K562 (cell line): Measurements from ENCODE around the gene TMEM114. TPM values are rescaled to one million over a fixed set of nuclear protein-coding genes. Genes with fewer than 3 reads are reported as not detected.

Experiments
- ATAC-seq: fragments of 200-7000 bp; cut with Tn5 transposase; 3 replicates; pipeline ENCODE4 v1.9.1; 2020; ENCODE audit warnings: moderate library complexity
- BruUV-seq: library from RNA; stranded (reverse); fragments of 400-500 nt; replicated peaks from 2 replicates; lab custom pipeline; 2021; lab: Mats Ljungman, UMichigan
- CTCF ChIA-PET: fragments of 300-600 bp; formaldehyde crosslinking; extraction: SDS; loops from one replicate; lab custom pipeline; 2021; ENCODE audit warnings: low intra/inter-chr PET ratio; lab: Yijun Ruan, JAX
- POLR2A ChIA-PET: fragments of 300-600, 350-650 bp; sonication (Branson Sonifier 250); formaldehyde crosslinking; extraction: SDS; loops from one replicate; lab custom pipeline; 2021; ENCODE audit warnings: antibody characterized with exemption, inconsistent platforms; lab: Yijun Ruan, JAX
- DNase-seq, 4 experiments: peaks; one replicate each; pipeline versions ENCODE4 v3.0.0 to v3.0.0-alpha.2; 2011 to 2018; ENCODE audit warnings: low spot score in 3 of 4, mixed read lengths in 3 of 4; ENCODE audit errors: extremely low read depth in 1 of 4
- FAIRE-seq: peaks from 2 replicates; lab custom pipeline; 2011; peaks lifted over from hg19 to GRCh38; lab: Jason Lieb, UNC
- H2AFZ ChIP-seq: 2 replicates; pipeline ENCODE4 v1.6.0; 2011; ENCODE audit warnings: low read depth, low read length, control low read depth, inconsistent platforms
- H3K27ac ChIP-seq: fragments of 200-600 bp; 3 replicates; pipeline ENCODE4 v1.8.0; 2011; ENCODE audit warnings: low read depth, mild to moderate bottlenecking, control low read depth, inconsistent platforms, low read length, moderate library complexity, mixed read lengths; ENCODE audit errors: extremely low read depth
- H3K27me3 ChIP-seq, 2 experiments: fragments of 300-600 bp in 1 of 2; 2 replicates in 1 of 2; 3 replicates in 1 of 2; pipeline versions ENCODE4 v1.6.0 to v1.8.0; 2011; ENCODE audit warnings: inconsistent platforms in 2 of 2, low read length in 2 of 2, mild to moderate bottlenecking in 1 of 2, mixed read lengths in 1 of 2, moderate library complexity in 1 of 2; ENCODE audit not compliant: control insufficient read depth in 2 of 2, insufficient read depth in 2 of 2
- H3K36me3 ChIP-seq: fragments of 300-600 bp; 3 replicates; pipeline ENCODE4 v1.8.0; 2011; ENCODE audit warnings: mild to moderate bottlenecking, low read length, inconsistent platforms; ENCODE audit not compliant: control insufficient read depth, insufficient read depth
- H3K4me1 ChIP-seq, 2 experiments: fragments of 200-600 bp in 1 of 2; replicated peaks in 1 of 2; 2 replicates in 1 of 2; 3 replicates in 1 of 2; pipeline versions ENCODE4 v1.5.1 to v1.8.0; 2011; ENCODE audit warnings: inconsistent platforms in 2 of 2, low read length in 2 of 2, mild to moderate bottlenecking in 1 of 2, mixed read lengths in 1 of 2, moderate library complexity in 1 of 2; ENCODE audit not compliant: control insufficient read depth in 2 of 2, insufficient read depth in 2 of 2
- H3K4me2 ChIP-seq: 2 replicates; pipeline ENCODE4 v1.6.1; 2011; ENCODE audit warnings: low read length, control low read depth, inconsistent platforms, mixed read lengths; ENCODE audit not compliant: insufficient read depth
- H3K4me3 ChIP-seq: fragments of 200-600 bp; sonication (generic), shearing (Covaris generic); 2 replicates; pipeline ENCODE4 v1.5.1; 2016; ENCODE audit warnings: control low read depth, inconsistent platforms
- H3K79me2 ChIP-seq: fragments of 200-600 bp; 3 replicates; pipeline ENCODE4 v1.8.0; 2011; ENCODE audit warnings: low read length, inconsistent platforms; ENCODE audit not compliant: control insufficient read depth, insufficient read depth
- H3K9ac ChIP-seq, 2 experiments: 2 replicates each; pipeline versions ENCODE4 v1.6.0 to v1.6.1; 2011; ENCODE audit warnings: low read depth in 2 of 2, low read length in 2 of 2, control low read depth in 1 of 2, inconsistent platforms in 1 of 2, mild to moderate bottlenecking in 1 of 2, mixed read lengths in 1 of 2; ENCODE audit not compliant: insufficient read depth in 1 of 2
- H3K9me1 ChIP-seq: one replicate; pipeline ENCODE4 v1.6.0; 2011; ENCODE audit warnings: inconsistent platforms, mild to moderate bottlenecking, low read length, moderate library complexity; ENCODE audit not compliant: control insufficient read depth, insufficient read depth
- H3K9me3 ChIP-seq: replicated peaks from 2 replicates; pipeline ENCODE4 v1.5.1; 2011; ENCODE audit warnings: low read depth, low read length, inconsistent platforms; ENCODE audit not compliant: control insufficient read depth, insufficient read depth
- H4K20me1 ChIP-seq: replicated peaks from 2 replicates; pipeline ENCODE4 v1.6.1; 2011; ENCODE audit warnings: low read length, inconsistent platforms, mixed read lengths; ENCODE audit not compliant: control insufficient read depth, insufficient read depth
- BMI1 ChIP-seq: fragments of 150-350 bp; IDR thresholded peaks from 2 replicates; pipeline ENCODE4 v1.6.1; 2014; ENCODE audit warnings: low read length
- CBX8 ChIP-seq: fragments of 200-600 bp; sonication (generic); IDR thresholded peaks from 2 replicates; pipeline ENCODE4 v1.6.1; 2012; ENCODE audit warnings: borderline replicate concordance, mixed run types, low read depth, mild to moderate bottlenecking, moderate library complexity, mixed read lengths, low read length, control low read depth, inconsistent platforms; ENCODE audit not compliant: poor library complexity, severe bottlenecking; ENCODE audit errors: extremely low read depth
- ILF3 ChIP-seq: fragments of 450-650 bp; IDR thresholded peaks from 2 replicates; pipeline ENCODE4 v1.6.1; 2018; ENCODE audit warnings: antibody characterized with exemption, mild to moderate bottlenecking, moderate library complexity, borderline replicate concordance
- NELFE ChIP-seq: IDR thresholded peaks from 2 replicates; pipeline ENCODE4 v1.6.1; 2011; ENCODE audit warnings: mild to moderate bottlenecking; ENCODE audit not compliant: insufficient read depth, insufficient read length
- RBM15 ChIP-seq: fragments of 200-400 bp; formaldehyde crosslinking; IDR thresholded peaks from 2 replicates; pipeline ENCODE4 v1.6.1; 2018; ENCODE audit warnings: mild to moderate bottlenecking, low read length, moderate library complexity; ENCODE audit not compliant: insufficient read depth
- TAL1 ChIP-seq: fragments of 450-650 bp; IDR thresholded peaks from 2 replicates; pipeline ENCODE4 v1.6.1; 2016; ENCODE audit warnings: mild to moderate bottlenecking
- TOE1 ChIP-seq, 2 experiments: fragments of 450-650 bp in 1 of 2; sonication (generic) in 1 of 2; formaldehyde crosslinking in 1 of 2; IDR thresholded peaks; 2 replicates each; pipeline versions ENCODE4 v1.7.1 to v1.8.0; 2016 to 2022; ENCODE audit warnings: borderline replicate concordance in 2 of 2, mild to moderate bottlenecking in 2 of 2, antibody characterized with exemption in 1 of 2, inconsistent platforms in 1 of 2, low read depth in 1 of 2, missing genetic modification reagents in 1 of 2, moderate library complexity in 1 of 2
- XRCC4 ChIP-seq: IDR thresholded peaks from one replicate; pipeline ENCODE4 v1.6.1; 2011; ENCODE audit not compliant: insufficient read depth, insufficient read length; ENCODE audit errors: extremely low read depth
- ZBTB7A ChIP-seq: IDR thresholded peaks from 2 replicates; pipeline ENCODE4 v1.6.1; 2011; ENCODE audit warnings: low read depth, mild to moderate bottlenecking, low read length, moderate library complexity, borderline replicate concordance; ENCODE audit not compliant: control insufficient read depth
- ZNF133 ChIP-seq: fragments of 250-450 bp; sonication (Bioruptor Pico); IDR thresholded peaks from 2 replicates; pipeline ENCODE4 v1.4.0; 2020; ENCODE audit warnings: mild to moderate bottlenecking
- ZNF175 ChIP-seq: fragments of 200-800 bp; sonication (Bioruptor generic); IDR thresholded peaks from 2 replicates; pipeline ENCODE4 v1.6.1; 2016; ENCODE audit warnings: low read depth, mild to moderate bottlenecking, missing genetic modification characterization, missing compliant biosample characterization
- ZNF41 ChIP-seq: fragments of 250-450 bp; sonication (Bioruptor Pico); conservative IDR thresholded peaks from 2 replicates; pipeline ENCODE4 v1.4.0; 2020; ENCODE audit warnings: mild to moderate bottlenecking
- ZNF444 ChIP-seq: fragments of 250-450 bp; sonication (Bioruptor Pico); IDR thresholded peaks from 2 replicates; pipeline ENCODE4 v1.4.0; 2020; ENCODE audit warnings: mild to moderate bottlenecking, moderate library complexity
- WGBS: fragments of 100-300 bp; shearing (Covaris generic); methylation state at CpG from one replicate; pipeline ENCODE4 v1.1.6; 2016; ENCODE audit warnings: low coverage, mixed read lengths; ENCODE audit not compliant: insufficient coverage; ENCODE audit errors: missing lambda C conversion rate; 5-methylcytosine and 5-hydroxymethylcytosine counted together
- in situ Hi-C: fragments of 300-500 bp; cut with MboI; formaldehyde crosslinking; loops from 4 replicates; pipeline ENCODE4 v1.15.0; 2018; ENCODE audit warnings: inconsistent platforms, mixed read lengths
- intact Hi-C: fragments of 100-400 bp; cut with micrococcal nuclease; formaldehyde crosslinking; loops from 2 replicates; pipeline ENCODE4 v1.14.2; 2022
- polyA plus RNA-seq, 8 experiments: library from polyadenylated mRNA; depleted of rRNA in 4 of 8; stranded (reverse) in 5 of 8; unstranded in 3 of 8; fragments of >200 nt; fragmentation: Nextera tagmentation in 2 of 8; fragmentation: Illumina TruSeq in 1 of 8; extraction: Ambion mirVana in 2 of 8; extraction: Trizol in 1 of 8; gene quantifications; 2 replicates each; pipeline versions ENCODE4 v1.2.1 to v1.2.3, GENCODE V29; 2011 to 2014; ENCODE audit warnings: inconsistent platforms in 1 of 8, missing spikeins in 1 of 8
- total RNA-seq, 7 experiments: library from RNA; depleted of rRNA in 6 of 7; stranded (reverse); fragments of >200 nt in 6 of 7; fragmentation: Illumina TruSeq in 2 of 7; extraction: Trizol in 2 of 7; gene quantifications; 2 replicates each; pipeline versions ENCODE4 v1.2.1 to v1.2.3, GENCODE V29; 2011 to 2021; ENCODE audit warnings: low replicate concordance in 1 of 7

TMEM114 gene
- total and polyA plus RNA-seq, 9 of the 15 experiments (the other 6 are each of a cell fraction or from before 2014, with no cell fraction given): not detected

DNA sequence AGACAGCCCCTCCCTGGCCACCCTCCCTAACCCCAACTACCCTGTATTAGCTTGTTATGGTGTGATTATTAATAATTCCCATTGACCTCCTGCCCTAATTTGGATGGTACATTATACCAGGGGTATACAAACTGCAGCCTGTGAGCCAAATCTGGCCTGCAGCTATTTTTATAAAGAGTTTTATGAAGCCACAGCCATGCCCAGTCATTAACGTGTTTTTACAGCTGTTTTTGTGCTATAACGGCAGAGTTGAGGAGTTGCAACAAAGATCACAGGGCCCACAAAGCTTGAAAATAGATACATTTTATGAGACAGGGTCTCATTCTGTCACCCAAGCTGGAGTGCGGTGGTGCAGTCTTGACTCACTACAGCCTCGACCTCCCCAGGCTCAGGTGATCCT, 37.1 kb upstream of the TMEM114 start:
- CTCF ChIA-PET: no interaction called here
- no TSS peak for BruUV-seq

DNA sequence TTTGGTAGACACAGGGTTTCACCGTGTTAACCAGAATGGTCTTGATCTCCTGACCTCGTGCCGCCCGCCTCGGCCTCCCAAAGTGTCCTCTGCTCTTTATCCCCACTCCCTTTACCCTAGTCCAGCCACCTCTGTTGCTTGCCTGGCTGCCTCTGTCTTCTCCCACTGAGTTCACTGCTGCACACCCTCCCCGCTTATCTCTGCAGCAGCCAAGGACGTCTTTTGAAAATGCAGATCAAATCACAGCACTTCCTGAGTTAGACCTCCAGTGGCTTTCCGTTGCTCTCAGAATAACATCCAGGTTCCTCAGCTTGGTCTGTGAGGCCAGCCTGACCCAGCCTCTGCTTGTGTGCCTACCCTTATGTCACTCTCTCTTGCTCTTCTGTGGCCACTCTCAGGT, 36.6 kb upstream of the TMEM114 start:
- ATAC-seq (no peak), DNase-seq (no peak), FAIRE-seq (no peak)
- Histone ChIP-seq H3K9me3 (no peaks in the 10 kb centered on the region), H3K4me3 (no peak overlapping the region), H3K4me2 (no peak overlapping the region), H4K20me1 (0 out of 2 replicates have a peak, but pooled peaks cover 8% of the 10 kb centered on the region), H3K9ac (no peak overlapping the region; a peak in 1 of 4 replicates), H2AFZ (no peak overlapping the region), H3K27me3 (no peaks in the 10 kb centered on the region), H3K27ac (no peak overlapping the region), H3K9me1 (no peaks in the 10 kb centered on the region), H3K4me1 (peaks cover 0 to 6% of the 10 kb centered on the region in 2 experiments; a peak in 3 of 5 replicates), H3K36me3 (peaks cover 74% of the 10 kb centered on the region; the same call in 2 of the 3 replicates), H3K79me2 (peaks cover 25% of the 10 kb centered on the region)
- WGBS: 88% methylated on average over 7 of the region's 8 CpGs
- POLR2A ChIA-PET: no interaction called here
- no TSS peak for BruUV-seq
- intact Hi-C loops (no loop called here), in situ Hi-C loops (no loop called here)
- CTCF ChIA-PET: no interaction called here
- TF ChIP-seq ZNF41 (CRISPR knock-in tag) (no peak), BMI1 (no peak), ZNF444 (CRISPR knock-in tag) (no peak), CBX8 (no peak), ILF3 (no peak), ZNF133 (no peak), XRCC4 (no peak), RBM15 (no peak), ZBTB7A (no peak), TAL1 (no peak)

More for the DNA sequence above, 37.1 kb upstream of the TMEM114 start:
- Histone ChIP-seq H3K4me3 (no peak overlapping the region), H3K4me1 (peaks cover 0 to 6% of the 10 kb centered on the region in 2 experiments; a peak in 3 of 5 replicates), H3K36me3 (peaks cover 79% of the 10 kb centered on the region; the same call in 2 of the 3 replicates), H2AFZ (no peak overlapping the region), H3K79me2 (peaks cover 20% of the 10 kb centered on the region), H3K9me1 (no peaks in the 10 kb centered on the region), H3K27me3 (no peaks in the 10 kb centered on the region), H3K4me2 (no peak overlapping the region), H3K9me3 (no peaks in the 10 kb centered on the region), H3K27ac (no peak overlapping the region), H3K9ac (no peak overlapping the region), H4K20me1 (0 out of 2 replicates have a peak, but pooled peaks cover 8% of the 10 kb centered on the region)
- ATAC-seq (no peak), FAIRE-seq (no peak), DNase-seq (no peak)
- WGBS: 95% methylated on average over 4 of the region's 4 CpGs
- TF ChIP-seq ZNF41 (CRISPR knock-in tag): no peak
- no peak for TF ChIP-seq ZNF175 (CRISPR knock-in tag)
- TF ChIP-seq TOE1 (IDR thresholded peaks at IDR 0.05; ENCODE audit: borderline replicate concordance): no peak
- no peak for TF ChIP-seq TOE1 (CRISPR knock-in tag; IDR thresholded peaks at IDR 0.05; ENCODE audit: borderline replicate concordance, low read depth)
- TF ChIP-seq NELFE: no peak
- intact Hi-C loops (no loop called here), in situ Hi-C loops (no loop called here)
- POLR2A ChIA-PET: no interaction called here
